Measurements from ENCODE around the gene AKT1.
A peak's percentile ranks its signal among the peaks of the same experiment; 100 is the strongest.

AKT1 gene

DNA sequence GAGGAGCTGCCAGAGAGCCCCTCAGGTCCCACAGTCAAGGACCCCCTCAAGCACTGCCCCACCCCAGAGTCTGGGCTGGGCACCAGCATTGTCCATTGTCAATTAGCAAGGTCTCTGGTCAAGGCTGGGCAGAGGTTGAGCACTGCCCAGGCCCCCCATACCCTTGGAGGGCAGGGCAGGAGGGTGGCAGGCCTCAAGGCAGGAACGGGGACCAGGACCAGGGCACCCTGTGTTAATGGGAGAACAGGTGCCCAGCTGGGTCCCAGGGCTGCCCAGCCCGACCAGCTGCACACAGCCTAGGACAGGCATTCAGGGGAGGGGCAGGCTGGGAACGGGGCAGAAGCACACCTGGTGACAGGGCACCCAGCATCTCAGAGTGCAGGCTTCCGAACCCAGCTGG, 24.2 kb downstream of the AKT1 start:
- DNase-seq, result no peak

DNA sequence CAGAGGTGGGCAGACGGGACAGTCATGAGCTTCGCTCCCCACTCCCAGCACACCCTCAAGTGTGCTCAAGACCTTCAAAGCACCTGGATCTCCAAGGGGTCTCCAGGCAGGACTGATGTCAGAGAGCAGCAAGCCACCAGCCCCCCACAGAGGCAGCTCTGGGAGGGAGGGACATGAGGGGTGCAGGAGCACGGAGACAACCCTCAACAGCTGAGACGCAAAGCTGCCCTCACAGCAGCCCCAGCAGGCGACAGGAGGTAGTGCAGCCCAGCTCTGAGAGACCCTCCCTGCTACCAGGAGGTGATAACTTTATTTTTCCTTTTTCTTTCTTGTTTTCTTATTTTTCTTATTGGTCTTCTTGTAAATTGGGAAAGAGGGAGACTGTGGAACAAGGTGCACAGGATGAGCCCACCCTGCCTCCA, 24.7 kb downstream of the AKT1 start:
- DNase-seq, result peak; percentile 16

DNA sequence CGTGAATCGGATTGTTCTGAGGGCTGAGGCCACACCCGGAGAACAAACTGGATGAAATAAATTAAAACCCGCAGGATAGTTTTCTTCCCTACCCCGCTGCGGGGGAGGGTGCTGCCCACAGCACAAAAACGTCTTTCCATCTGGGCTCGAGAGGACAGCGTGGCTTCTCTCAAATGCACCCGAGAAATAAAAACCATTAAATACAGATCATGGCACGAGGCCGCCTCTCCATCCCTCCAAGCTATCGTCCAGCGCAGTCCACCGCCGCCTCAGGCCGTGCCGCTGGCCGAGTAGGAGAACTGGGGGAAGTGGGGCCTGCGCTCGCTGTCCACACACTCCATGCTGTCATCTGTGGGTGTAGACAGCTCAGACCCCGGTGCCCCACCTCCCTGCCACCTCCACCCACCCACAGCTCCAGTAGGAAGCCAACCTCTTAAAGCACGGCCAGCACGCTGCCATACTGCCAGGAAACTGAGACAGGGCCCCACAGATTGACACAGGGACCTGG, 25.4 kb downstream of the AKT1 start:
- no peak for DNase-seq

DNA sequence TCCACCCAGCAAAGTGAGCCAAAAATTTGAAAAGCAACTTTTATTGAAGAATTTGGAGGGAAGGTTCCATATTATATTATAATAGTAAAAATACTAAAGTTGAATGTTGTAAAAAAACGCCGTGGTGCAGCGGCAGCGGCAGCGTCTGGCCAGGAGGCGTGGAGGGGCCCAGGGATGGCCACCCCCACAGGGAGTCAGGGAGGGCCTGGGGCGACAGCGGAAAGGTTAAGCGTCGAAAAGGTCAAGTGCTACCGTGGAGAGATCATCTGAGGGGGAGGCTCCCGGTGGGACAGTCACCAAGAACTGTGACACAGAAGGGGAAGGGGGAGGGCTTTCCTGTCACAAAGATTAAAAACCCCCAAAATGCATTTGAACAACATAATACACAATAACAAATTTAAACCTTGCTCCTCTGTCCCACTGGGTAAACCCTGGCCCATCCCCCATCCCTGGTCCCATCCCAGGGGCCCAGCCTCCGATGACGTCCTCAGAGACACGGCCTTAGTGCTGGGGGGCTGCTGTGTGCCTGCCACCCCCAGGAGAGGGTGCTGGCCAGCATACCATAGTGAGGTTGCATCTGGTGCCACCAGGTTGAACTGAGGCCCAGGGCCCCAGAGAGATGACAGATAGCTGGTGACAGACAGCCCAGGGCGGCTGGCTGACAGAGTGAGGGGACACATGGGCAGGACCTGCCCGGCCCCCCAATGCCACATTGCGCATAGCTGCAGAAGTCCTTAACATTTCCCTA, 26.1 kb downstream of the AKT1 start:
- no peak for DNase-seq

DNA sequence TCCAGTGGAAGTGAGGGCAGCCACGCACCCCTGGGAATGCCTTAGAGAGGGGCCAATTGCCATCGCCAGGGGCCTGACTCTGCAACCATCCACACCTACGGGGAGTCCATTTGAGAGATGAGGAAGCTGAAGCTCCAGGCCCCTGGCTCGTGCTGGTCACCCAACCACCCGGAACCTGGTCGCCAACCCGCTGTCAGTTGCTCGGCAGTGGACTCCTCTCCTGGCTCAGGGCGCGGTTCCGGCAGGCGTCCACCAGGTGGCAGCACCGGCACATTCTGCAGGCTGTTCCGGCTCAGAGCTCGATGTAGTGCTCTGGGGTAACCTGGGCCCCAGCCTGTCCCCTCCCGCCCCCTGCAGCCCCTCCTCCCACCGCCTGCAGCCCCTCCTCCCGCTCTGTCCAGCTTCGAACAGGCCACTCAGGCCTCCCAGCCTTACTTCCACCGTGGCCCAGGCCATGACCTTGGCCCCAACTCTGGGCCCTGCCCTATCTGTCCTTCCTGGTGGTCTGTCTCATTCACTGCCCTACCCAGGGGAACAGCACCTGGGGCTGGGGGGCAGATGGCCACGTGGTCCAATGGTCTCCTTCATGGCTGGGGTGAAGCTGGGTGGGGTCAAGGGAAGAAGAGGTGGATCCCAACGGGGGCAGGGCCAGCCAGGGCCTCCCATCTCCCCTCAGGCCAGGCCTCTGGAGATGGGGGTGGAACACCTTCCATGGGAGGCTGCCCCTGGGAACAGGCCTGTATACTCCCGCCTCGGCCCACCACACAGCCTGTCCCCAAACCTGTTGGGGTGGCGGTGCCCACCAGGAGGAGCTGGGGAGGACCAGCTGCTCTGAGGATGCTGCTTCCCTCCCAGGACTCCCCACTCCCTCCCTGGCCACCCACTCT, 26.9 kb downstream of the AKT1 start:
- peak; percentile 63 for DNase-seq

DNA sequence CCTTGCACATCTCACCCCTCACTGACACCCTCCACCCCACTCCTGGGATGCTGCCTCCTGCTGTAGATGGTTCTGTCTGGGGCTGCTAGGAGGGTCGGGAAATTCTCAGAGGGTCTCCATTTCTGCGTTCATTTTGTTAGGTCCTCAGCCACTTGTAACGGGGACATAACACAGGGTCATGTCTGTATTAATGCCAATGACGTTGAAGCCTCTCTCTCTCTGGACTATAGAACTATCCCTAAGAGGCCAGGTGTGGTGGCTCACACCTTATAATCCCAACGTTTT, 28.0 kb downstream of the AKT1 start:
- DNase-seq, result no peak

DNA sequence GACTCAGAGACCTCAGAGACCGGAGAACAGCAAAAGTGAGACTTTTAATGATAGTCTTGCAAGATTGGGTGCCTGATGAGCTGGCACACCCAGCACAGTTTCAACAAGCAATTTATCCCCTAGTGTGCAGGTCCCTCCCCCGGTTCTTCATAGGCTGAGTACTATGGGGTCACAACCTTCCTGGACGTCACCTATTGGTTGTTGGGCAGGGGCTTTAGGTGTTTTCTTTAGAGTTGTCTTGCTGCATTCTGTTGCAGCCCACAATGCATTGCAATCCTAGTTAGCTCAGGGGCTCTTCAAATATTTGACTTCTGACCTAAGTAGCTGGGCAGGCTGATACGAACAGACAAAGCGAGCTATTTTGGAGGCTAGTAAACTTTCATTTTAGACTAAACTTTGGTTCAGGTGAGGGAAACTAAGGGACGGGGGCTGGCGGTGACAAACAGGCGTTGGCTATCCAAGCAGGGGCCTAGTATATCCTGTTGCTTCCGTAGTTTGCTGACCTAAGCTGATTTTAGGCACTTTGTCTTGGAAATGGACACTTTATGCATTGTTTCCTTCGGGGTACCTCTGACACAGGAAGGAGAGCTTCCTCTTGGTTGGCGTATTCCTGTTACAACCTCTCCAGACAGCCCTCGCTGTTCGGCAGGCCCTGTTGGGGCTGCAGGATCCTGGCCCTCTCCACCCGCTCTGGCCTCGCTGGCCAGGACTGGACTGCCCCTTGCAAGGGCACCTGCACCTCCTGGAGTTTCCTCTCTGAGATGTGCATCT, 28.5 kb downstream of the AKT1 start:
- no peak for DNase-seq

DNA sequence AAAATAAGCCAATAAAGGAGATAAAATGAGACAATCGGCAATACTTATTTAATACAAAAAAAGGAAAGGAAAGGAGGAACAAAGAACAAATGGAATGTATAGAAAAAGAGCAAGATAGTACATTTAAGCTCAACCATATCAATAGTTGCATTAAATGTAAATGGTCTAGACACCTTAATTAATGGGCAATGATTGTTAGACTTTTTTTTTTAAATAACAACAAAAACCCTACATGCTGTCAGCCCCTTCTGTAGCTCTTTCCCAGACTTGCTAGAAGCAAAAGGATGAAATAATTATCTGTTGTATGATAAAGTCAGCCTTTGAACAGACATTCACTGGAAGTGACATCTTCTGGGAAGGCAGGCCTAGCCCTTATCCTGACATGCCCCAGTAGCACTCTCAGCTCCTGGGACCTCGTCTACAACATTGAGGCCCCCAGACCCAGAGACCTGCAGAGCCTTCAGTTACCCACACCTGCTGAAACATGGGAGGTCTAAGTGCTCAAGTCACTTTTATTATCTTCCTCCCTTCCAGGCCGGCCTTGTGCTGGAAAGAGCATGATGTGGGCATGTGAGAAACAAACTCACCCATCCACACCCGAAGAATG, 29.2 kb downstream of the AKT1 start:
- DNase-seq, result no peak

DNA sequence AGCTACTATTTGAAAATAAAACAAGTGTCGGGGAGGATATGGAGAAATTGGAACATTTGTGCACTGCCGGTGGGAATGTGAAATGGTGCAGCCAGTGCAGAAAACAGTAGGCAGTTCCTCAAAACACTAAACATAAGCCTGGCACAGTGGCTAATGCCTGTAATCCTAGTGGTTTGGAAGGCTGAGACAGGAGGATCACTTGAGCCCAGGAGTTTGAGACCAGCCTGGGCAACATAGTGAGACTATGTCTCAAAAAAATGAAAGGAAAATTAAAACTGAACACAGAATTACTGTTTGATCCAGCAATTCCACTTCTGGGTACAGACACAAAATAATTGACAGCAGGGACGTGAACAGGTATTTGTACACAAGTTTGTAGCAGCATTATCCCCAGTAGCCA, 30.0 kb downstream of the AKT1 start:
- DNase-seq, result no peak

- DNase-seq, result no peak
These were observed 36.3 kb downstream of the AKT1 start for GRCh38 chr14:104758981-104759969.

GRCh38 chr14:104757681-104758392, 37.7 kb downstream of the AKT1 start:
- DNase-seq, result no peak

DNA sequence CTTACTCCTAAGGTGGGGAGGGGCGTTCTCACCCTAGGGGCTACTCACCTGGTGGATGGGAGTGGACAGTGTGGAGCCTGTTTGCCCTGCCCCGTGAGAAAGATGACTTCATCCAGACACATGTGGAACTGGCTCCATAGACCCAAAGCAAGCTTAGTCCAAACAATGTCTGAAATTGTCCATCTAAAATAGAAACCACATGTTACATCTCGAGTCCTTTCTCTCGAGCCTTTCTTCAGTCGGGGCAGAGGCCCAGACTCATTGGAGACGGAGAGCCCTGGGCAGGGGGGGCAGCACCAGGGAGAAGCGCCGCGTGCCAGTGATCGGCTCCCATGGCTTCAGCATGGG, 38.3 kb downstream of the AKT1 start:
- no peak for DNase-seq

DNA sequence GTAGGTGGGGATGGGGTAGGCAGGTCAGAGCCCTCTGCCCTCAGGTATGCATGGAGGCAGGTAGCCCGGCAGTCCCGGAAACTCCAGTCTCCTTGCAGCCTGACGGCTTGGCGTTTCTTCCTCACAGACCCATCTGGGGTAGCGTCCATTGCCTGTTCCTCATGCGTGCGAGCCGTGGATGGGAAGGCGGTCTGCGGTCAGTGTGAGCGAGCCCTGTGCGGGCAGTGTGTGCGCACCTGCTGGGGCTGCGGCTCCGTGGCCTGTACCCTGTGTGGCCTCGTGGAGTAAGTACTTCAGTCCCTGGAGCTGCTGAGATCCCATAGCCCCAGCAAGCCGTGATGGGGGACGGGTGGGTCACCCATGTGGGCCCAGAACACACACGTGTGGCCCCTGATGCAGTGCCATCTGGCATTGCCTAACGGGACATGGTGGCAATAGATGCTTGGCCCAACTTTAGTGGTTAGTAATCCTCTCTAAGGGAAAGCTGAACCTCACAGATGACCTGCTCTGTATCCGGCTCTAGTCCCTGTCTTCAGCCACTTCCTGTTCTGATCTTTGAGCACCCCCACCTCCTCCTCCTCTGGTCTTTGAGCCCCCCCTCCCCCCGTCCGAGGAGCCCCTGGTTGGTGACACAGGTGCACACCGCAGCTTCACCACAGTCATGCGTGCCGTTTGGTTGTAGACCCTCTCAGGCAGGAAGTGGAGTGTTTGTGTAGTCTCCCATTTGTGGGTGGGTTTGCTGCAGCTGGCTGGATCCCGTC, 38.9 kb downstream of the AKT1 start:
- DNase-seq, result no peak

- no peak for DNase-seq
These were observed 39.9 kb downstream of the AKT1 start for GRCh38 chr14:104755621-104756020.

- no peak for DNase-seq
These were observed 41.2 kb downstream of the AKT1 start for GRCh38 chr14:104754213-104754851.

- no peak for DNase-seq
These were observed 41.9 kb downstream of the AKT1 start for GRCh38 chr14:104753528-104754212.

GRCh38 chr14:104752735-104753527, 42.6 kb downstream of the AKT1 start, which contains the start of gene SIVA1:
Gene SIVA1, plus strand, starts transcription at chr14:104753147. Its CDS starts 55 bp downstream, at chr14:104753202.
- peak; percentile 99 for DNase-seq

GRCh38 chr14:104752423-104752734, 43.2 kb downstream of the AKT1 start:
- DNase-seq, result no peak
